OCI-M2 (cell line): ENCODE results near the gene KCTD18.

Experiments used
- DNase-seq: peaks from one replicate; lab custom pipeline; 2025; ENCODE audit not compliant: unreplicated experiment; lab: John Stamatoyannopoulos, UW

KCTD18 gene

DNA sequence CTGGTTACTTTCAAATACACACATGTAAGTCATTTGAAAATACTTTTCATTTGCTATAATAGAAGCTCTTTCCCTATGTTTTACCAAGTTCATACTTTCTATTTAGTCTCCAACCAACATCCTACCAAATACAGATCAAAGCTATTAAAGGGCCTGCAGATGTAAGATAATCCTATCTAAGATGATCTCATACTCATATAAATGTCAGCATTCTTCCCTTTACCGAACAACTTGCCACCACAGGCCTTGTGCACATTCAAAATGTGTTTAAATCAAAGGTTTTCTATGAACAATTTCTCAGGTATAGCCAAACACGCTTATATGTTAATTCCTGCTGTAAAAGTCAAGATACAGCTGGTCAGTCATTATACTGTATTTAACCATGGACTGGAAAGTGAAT is 23.3 kb downstream of the KCTD18 start:
- DNase-seq, result no peak

DNA sequence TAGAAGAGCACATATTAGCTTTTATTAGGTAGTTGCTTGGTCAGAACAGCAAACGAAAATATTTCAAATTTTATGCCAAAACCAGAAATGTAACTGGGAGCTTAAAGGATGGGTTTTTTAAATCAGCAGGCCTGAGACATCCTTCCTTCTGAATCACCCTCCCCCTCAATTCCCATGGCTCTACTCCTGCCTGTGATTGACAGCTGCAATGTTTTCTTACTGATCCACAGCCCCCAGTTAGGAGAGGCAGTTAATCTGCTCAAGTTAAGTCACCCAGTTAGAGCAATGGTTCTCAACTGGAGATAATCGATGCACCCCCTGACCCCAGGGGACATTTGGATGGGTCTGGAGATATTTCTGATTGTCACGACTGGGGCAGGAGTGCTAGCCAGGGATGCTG is 24.9 kb downstream of the KCTD18 start:
- no peak for DNase-seq

DNA sequence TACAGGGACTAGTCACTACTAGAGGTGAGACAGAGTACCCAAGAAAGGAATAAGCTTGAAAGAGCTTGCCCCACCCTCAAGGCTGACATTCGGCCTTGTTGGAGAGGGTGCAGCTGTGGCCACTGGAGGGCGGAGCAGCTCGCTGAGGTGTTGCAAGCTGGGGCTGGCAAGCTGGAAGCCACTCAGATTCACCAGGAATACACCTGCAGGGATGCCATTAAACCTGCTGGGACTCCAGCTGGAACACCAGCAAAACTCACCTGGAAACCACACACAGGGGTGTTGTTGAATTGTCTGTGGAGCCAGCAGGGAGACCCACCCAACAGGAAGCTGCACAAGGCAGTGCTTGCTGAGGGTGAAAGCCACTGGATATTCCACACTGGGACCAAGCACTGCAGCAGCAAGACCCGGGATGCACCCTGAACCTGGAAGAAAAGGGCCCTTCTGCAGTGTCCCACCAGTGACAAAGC is 26.1 kb downstream of the KCTD18 start:
- no peak for DNase-seq

DNA sequence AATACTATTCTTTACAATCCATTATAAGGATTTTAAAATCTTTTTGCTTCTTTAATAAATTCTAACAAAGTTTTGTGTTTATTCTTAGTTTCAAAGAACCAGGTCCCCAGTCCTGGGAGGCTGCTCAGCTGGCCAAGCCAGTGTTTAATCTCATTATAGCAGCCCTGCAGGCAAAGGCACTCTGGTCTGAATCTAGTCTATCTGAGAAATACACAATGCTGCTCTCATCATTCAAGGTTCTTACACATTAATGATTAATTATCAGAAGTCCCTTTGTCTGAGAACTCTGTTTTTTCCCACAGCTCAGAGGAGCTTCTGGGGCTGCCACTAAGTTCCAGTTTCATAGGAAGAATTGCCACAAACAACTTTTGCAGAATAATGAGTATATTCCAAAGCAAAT is 27.7 kb downstream of the KCTD18 start:
- no peak for DNase-seq

DNA sequence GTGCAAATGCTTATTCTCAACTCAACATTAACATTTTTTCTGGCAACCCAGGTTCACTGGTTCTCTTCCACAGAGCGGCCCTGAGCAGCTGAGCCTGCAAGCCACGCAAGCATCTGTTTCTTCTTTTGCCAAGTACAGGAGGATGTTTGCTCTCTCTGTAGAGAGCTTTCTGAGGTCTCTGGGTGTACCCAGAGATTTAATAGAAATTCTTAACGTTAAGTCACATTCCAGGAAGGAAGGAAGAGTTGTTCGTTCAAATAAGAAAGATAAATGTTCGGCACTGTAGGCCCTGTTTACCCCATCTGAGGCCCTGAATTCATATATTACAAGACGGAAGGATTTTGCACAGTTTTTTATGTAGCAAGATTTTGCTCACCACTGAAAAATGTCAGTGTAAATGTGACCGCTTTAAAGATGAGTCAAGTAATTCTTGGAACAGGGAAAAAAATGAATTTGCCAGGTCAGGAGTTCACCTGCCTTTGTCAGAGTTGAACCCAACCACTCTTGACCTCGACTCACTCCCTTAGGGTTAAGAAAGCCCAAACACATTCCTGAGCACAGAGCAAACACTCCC is 30.1 kb downstream of the KCTD18 start:
- DNase-seq, result no peak

DNA sequence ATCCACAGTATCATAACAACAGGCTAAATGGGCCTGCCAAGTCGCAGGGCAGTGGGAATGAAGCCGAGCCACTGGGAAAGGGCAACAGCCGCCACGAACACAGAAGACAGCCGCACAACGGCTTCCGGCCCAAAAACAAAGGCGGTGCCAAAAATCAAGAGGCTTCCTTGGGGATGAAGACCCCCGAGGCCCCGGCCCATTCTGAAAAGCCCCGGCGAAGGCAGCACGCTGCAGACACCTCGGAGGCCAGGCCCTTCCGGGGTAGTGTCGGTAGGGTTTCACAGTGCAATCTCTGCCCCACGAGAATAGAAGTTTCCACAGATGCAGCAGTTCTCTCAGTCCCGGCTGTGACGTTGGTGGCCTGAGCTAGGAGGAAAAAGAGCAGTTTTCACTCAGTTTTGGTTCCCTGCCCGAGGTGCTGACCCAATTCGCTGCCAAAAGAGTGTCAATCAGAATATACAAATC is 32.2 kb downstream of the KCTD18 start:
- no peak for DNase-seq

DNA sequence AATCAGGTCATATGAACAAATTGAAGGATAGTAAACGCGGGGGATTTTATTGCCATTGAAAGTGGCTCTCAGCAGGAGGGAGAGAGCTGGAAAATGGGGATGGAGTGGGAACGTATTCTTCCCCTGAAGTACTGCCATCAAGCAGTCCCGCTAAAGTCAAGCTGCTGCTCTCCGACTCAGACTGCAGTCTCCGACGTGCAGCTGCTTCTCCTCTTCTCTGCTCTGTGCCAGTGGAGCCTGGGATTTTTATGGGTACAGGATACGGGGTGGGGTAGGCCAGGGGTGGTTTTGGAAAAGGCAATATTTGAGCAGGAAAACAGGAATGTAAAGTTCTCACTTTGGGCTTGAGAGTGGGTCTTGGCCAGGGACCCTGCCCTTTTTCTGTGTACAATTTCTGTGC is 33.0 kb downstream of the KCTD18 start:
- DNase-seq, result no peak

DNA sequence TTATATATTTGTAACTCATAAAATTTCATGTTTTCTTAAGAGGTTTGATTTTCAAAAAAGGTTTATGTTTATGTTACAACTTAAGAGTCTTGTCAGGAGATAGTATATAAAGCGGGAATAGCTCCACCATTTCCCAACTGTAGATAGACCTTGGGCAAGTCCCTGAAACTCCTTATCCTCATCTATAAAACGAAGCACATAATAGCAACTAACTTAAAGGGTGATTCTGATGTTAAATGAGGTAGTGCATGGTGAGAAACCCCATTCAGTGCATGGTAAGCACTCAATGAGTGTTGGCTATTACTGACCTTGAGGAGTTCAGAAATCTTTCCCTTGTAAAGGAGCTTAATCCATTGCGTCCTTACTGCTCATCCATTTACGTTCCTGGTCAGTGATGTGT is 34.1 kb downstream of the KCTD18 start:
- no peak for DNase-seq

DNA sequence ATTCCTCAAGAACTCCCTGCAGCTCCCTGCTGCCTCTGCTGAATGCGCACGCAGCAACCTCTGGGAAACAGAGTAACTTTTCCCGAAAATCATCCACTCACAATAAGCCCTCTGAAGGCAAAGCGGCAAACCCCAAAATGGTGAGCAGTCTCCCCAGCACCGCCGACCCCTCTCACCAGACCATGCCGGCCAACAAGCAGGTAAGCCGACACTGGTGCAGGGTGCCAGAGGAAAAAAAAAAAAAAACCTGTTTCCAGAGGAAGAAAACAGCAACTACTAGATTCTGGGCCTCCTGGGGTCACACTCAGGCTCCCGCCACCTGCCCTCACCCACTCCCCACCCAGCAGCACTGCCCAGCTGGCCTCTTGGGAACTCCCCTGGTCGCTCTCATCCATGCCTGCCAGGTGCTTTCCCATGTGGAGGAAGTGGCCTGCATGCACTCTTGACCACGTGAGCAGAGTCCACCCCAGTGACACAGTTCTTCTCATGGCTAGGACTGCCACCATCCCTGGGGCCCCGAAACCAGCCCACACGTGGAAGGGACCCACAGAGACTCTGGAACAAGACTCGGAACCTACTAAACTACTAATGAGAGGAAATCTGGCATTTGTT is 36.9 kb downstream of the KCTD18 start:
- no peak for DNase-seq

DNA sequence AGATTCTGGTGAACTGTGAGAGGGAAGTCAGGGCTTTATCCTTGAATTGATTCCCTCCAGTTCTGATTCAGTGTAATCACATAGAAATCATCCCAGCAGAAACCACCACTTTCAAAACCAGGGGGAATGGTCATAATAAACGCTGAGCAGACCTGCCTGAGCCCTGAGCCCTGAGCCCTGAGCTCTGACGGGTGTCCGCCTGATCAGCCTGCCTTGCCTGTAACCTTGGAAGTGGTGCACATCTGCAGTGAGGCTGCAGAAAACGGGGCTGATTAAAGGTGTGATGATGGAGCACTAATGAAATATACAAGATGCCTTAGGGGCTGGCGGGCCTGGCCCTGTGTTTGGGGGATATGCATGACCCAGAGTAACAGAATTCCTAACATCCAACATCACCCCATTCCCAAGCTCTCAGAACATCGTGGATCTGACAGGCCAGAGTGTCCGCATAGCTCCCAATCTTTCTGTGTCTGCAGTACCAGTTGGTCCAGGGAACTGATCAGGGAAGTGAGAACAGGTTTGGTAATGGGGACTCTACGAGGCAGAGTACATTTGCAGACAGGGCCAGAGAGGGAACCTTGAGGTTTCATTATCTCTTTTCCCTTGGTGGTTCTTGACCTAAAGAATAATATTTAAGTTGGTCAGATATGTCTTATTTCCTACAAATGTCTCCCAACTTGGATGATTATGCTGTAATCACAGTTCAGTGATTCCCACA is 37.8 kb downstream of the KCTD18 start:
- no peak for DNase-seq

DNA sequence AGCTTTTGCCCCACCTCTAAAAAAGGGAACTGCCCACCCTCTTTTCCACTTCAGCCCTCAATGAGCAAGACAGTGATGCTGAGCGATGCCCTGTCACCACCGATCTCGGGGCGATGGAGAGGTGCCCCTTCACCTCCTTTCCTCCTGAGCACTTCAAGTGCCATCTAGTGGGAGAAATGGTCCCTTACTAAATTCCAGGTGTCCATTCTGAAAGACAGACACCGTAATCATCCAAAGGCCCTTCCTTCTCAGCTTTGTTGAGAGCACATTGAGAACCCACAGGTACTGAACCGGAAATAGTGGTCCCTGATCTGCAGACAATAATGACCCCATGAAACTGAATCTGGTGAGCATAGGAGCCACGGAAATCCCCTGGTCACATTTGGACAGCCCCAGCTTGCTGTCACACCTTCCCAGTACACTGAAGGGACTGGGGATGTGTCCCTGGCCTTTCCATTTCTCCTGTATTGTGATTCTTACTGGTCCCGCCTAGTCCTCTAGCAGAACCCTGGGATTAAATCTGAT is 38.5 kb downstream of the KCTD18 start:
- DNase-seq, result no peak

DNA sequence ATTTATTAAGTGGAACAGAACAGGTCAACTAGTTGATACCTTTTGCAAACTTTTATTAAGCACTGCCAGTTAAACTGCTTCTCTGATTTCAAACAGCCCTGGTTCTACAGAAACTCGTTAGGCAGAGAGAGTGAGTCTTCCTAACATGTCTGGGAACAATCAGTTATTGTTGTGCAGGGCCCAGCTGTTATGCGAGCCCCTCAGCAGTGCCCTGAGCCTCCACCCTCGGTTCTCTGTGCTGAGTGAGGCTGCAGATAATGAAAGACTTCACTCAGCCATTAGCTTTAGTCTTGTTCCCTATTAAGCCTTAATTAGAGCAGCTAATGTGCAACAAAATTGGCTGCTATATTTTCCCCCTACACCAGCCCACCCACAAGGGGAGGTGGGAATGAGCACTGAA is 39.6 kb downstream of the KCTD18 start:
- DNase-seq, result no peak

DNA sequence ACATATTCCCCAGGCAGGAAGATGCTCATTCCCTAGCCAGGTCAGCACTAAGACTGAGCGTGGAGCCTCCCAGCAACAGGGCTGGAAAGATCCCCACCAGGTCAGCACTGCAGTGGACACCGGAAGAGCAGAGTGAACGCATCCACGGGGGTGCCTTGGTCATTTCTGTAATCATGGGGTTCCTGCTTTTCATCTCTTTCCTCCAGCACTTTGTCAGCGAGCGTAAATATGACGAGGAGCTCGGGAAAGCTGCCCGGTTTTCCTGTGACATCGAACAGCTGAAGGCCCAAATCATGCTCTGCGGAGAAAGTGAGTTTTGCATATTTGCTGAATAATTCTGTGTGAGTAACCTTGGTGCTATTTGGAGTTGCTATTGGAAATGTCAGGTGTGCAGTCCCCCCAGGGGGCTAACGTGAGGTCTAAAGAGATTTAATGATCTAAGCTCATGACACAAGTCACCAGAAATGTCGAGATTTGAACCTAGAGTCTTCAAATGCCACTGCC is 40.1 kb downstream of the KCTD18 start:
- no peak for DNase-seq

DNA sequence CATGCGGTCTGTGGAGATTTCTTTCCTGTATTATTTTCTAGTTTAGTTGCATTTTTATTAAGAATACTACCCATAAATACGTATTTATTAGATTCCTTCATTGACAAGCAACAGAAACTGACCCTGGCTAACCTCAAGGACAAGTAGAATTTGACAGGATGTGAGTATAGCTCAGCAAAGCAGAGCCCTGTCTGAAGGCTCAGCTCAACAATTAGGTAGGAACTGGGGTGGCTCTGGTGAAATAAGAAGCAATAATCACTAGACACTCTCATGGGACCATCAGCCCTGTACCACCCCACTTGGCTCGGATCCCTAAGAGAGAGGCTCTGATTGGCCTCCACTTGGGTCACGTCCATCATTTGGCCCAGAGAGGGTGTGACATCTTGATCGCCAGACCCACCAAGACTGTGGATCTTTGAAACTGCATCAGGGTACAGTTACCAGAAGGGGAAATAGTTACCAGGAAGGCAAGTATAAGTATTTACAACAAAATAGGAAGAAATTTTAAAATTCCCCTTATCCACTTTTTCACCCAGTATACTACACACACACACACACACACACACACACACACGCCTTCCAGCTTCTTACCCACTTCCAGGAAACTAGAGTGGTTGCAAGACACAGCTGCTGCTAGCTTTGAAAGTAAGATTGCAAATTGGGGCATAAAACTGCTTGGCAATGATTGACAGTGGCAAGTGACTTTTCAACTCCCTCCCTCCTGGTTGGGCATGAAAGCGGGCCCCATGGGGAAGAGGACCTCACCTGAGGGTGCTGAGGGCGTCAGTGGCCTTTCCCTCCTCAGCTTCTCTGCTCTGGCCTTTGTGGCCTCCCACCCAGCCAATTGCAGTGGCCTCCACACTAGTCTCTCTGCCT is 41.8 kb downstream of the KCTD18 start:
- no peak for DNase-seq

DNA sequence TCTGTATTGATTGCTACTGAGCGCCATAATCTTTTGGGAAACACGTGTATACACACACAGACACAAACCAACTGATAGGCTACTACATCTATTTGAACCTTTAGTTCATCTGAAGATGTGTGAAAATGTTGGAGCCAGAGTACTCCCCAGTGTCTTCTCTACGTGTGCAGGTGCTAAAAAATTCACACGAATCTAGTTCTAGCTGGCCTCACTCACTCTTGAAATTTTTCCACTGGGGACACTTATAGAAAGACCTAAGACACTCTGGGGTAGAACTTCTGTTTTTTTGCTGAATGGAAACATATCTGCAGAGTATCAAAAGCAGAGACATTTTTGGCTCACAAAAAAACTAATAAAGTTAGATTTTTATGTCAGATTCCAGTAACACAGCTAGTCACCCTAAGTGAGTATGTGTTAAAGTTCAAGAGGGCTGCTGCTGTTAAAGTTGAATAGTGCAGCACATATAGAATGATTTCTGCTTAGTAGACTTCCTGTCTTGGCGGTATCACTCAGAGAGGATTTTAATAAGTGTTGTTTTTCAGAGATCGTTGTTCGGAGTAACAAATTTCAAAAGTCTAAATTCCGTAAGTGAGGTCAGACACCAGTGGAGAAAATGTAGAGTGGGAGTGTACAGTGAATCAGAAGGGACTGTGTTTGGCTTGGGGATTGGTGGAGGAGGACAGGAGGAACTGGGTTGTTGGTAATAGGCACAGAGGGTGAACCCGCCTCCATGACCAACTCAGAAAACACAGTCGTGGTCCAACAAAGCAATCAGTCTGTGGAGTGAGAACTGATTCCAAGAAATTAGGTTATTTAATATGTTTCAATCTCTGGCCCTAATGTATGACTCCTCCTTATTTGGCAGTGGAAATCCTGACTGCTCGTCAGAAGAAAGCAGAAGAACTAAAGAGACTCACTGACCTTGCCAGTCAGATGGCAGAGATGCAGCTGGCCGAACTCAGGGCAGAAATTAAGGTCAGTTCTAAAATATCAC is 43.1 kb downstream of the KCTD18 start:
- DNase-seq, result no peak

DNA sequence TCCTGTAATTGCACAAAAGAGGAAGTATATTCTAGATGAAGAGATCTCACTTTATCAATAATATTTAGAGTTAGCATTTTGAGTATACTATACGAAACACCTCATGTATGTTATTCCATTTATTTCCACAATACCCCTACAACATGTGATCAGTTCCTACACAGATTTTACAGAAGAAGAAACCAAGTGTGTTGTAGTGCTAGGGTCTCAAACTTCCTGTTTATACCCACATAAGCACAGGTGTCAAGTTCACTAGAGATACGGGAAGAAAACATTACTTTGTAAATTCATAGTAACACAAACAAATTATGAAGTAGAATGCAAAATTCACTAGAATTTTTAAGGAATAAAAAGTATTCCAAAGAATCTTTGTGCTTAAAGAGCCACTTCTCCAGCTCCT is 46.4 kb downstream of the KCTD18 start:
- DNase-seq, result no peak

DNA sequence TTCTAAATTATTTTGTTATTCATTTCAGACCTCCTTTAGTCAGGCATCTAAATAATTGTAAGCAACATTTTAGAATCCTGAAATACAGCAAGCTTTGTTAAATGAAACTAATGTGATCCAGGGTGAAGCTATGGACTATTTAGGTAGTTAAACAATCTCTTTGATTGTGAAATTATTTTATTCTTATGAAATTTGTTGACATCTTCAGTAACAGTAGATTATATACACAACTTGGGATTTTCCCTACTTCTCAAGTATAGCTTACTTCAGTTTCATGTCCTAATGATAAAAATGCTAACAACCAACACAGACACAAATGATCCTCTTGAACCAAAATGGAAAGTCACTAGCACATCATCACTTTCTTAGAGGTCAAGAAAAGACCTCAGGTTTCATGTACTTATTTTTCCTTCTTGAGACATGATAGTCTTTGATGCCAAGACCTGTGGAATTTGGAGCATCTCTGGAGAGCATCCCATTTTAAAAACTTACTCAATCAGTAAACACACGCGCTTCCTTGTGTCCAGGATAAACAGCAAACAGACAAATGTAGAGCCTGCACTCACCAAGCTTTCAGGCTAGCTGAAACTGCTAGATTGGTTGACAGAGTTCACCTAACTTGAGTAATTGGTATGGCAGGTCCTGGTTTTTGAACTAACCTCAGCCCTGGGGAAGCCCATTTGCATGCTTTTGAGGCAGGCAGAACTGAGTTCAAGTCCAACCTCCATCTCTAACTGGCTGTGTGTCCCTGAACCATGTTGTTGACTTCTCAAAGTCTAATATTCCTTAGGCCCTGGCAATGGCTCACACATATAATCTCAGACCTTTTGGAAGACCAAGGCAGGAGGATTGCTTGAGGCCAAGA is 47.8 kb downstream of the KCTD18 start:
- DNase-seq, result no peak

DNA sequence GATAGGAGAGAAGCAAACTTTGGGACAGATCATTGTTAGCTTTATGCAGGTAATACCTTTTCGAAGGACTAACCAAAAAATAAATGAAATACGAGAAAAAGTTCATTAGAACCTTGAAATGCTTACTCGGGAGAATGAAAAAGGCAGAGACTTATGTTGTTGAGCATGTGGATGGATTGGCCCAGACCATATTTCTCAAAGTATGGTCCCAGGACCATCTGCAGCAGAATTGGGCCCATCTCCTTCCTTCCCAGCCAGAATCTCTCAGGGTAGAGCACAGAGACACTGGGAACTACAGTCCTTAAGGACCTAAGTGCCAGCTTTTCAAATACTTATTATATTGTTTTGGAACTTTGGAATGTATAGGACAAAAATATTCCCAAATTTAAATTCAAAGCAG is 50.8 kb downstream of the KCTD18 start:
- DNase-seq, result no peak

DNA sequence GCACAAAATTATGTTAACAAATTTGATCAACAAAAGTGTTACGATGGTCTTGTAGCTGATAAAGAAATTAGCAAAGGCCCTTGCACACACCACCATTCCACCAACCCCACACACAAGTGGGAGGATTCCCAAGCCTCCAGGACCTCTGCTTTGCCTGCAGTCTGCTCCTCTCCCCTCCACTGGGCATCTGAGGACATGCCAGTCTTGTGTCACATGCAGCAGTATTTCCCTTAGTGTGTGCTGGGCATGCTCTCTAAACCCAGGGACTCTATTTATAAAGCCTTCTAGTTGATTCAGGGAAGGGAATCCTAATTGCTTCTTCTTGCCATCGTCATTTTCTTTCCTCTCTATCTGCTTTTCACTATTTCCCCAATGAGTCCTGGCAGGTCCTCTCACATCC is 53.3 kb downstream of the KCTD18 start:
- no peak for DNase-seq
